Stimulated activated CD8-positive, alpha-beta memory T cell treated with anti-CD3 and anti-CD28 coated beads, Interleukin-7, amount 100 ng/mL, for 48 hours (primary cell): ENCODE results near the gene SLC16A6.
"Not testable (repeated sequence)": the region's sequence is repeated elsewhere in the genome, so short reads cannot be mapped to it uniquely, and the experiment has no call there.

Experiments used
- DNase-seq, 2 donors: peaks; one replicate each; pipeline ENCODE4 v3.0.0-alpha.2; 2020; ENCODE audit warnings: low read depth in 1 of 2; ENCODE audit errors: extremely low read depth in 1 of 2

The SLC16A6 gene, protein sequence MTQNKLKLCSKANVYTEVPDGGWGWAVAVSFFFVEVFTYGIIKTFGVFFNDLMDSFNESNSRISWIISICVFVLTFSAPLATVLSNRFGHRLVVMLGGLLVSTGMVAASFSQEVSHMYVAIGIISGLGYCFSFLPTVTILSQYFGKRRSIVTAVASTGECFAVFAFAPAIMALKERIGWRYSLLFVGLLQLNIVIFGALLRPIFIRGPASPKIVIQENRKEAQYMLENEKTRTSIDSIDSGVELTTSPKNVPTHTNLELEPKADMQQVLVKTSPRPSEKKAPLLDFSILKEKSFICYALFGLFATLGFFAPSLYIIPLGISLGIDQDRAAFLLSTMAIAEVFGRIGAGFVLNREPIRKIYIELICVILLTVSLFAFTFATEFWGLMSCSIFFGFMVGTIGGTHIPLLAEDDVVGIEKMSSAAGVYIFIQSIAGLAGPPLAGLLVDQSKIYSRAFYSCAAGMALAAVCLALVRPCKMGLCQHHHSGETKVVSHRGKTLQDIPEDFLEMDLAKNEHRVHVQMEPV

DNA sequence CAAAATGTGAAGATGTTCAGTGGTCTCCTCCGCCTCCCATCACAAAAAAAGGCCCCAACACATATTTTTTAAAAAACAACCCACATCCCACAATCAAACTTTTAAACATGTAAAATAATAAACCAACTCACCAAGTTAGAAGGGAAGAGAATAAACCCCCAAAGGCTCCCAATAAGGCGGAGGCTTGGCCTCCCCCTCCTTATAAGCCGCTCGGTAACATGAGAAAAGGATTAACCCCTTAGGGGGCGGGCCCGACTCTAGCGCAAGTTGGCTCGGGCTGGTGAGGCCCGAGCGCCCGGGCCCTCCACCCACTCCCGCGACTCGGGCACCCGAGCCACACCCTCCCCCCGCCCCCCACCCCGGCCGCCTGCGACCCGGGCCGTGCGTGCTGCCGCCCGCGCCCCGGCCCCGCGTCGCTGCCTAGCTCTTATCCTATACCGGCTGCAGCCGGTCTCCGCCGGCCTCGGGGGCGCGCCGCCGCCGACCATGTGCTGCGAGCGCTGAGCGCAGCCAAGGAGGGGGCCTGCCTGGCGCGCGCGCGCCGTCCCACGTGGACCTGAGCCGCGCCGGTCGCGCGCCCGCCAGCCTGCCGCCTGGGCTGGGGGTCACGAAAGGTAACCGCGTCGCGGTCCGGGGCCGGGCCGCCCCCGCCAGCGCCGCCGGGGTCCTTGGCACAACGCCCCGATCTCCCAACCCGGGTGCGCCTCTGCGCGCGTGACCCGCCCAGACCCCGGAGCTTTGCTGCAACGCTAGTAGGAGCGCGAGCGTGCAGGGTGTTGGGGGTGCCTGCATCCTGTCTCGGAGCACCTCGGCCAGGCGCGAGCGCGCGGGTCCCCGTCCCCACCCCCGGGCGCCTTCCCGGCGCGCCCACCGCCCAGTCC is at the start of gene SLC16A6, which contains the start of gene ARSG:
Gene SLC16A6, minus strand, starts transcription at position 173 of the 881 bp plus-strand sequence. CDS start 12,807 bp downstream, outside the sequence.
Gene ARSG, plus strand, starts transcription at position 541 of the 881 bp plus-strand sequence. CDS start 15,999 bp downstream, outside the sequence.
- peak; percentile 52 to 70 for DNase-seq

- DNase-seq, result no peak
Observed at GRCh38 chr17:68334393-68334792, 43.5 kb upstream of the SLC16A6 start.

- not testable (repeated sequence) for DNase-seq
Observed at GRCh38 chr17:68331932-68332331, 41.0 kb upstream of the SLC16A6 start.

DNA sequence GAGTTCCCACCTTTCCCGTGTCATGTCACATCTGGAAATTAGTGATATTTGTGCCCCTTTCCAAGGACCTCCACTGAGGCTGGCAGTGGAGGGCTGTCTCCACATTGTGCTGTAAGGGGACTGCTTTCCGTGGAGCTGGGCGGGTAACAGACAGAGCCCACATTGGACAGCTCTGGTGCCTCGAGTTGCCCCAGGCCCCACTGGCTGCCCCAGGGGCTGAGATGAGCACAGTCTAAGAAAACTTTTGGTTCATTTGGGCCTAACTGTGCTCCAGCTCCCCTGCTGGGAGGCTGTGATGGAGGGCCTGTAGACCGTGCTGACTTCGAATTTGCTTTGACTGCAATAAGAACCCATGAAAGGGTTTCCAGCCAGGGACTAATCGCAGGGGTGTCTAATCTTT is 38.4 kb upstream of the SLC16A6 start:
- DNase-seq, result no peak

- no peak for DNase-seq
Observed at GRCh38 chr17:68328676-68329075, 37.7 kb upstream of the SLC16A6 start.

DNA sequence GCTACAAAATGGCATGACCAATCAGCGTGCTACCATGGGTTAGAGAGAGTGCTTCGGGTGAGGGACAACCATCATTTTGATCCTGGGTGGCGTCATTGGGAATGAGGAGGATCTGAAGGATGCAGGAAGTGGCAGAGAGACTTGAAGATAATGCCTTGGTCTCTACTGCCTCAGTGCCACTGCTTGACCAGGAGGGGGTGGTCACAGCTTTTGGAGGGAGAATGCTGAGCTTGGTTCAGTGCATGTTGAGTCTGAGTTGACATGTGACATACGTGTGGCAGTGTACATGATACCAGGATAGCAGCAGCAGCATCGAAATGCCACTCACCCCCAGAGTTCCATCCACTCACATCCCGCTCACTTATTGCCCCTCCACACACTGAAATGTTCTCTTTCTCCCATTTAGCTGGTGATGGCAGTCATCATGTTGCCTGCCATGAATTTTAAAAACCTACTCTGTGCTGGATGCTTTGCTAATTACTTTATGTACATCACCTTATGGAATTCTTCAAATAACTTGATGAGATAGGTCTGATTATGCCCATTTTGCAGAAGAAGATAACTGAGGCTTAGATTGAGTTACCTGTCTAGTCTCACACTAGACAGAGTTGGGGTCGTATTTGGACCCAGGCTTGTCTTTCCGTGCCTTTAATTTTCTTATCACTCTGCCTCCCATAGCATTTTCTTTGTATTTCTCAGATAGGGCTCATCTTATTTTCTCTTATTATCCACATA is 37.1 kb upstream of the SLC16A6 start:
- DNase-seq, result no peak

DNA sequence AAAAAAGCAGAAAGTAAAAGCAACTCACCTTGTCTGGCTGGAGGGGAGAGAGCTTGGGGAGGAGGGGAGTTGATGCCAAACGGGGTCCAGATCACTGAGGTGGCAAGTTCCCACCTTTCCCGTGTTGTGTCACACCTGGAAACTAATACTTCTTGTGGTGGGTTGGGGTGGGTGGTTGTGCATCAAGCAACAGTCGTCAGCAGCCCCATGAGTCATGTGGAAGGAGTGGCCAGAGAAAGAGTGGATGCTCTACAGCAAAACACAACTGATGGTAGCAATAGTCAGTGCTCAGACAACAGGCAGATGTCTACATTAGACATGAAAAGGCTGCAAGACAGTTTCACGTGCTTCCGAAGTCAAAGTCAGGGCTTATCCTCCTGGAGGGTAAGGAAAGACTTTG is 35.8 kb upstream of the SLC16A6 start:
- DNase-seq, result peak in 1 of 2 donors; percentile 49

DNA sequence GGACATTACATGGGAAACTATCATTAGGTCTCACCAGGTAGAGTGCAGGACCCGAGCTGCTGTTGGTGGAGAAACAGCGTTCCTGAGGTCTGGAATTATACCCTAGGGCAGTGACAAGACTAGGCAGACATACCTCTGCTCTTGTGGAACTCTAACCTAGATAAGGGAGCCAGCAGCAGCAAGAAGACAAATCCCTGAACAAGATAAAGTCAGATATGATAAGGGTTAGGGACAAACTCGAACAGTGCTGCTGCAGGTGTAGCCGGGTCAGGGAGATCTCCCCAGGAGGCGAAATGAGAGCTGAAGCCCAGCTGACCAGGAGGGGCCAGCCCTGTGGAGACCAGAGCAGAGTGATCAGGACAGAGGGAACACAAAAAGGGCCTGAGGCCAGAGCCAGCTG is 35.0 kb upstream of the SLC16A6 start:
- DNase-seq, result no peak

- DNase-seq, result no peak
Observed at GRCh38 chr17:68324654-68325336, 33.9 kb upstream of the SLC16A6 start.

GRCh38 chr17:68324114-68324513 is 33.2 kb upstream of the SLC16A6 start:
- DNase-seq, result no peak

- DNase-seq, result no peak
Observed at GRCh38 chr17:68322630-68323029, 31.7 kb upstream of the SLC16A6 start.

DNA sequence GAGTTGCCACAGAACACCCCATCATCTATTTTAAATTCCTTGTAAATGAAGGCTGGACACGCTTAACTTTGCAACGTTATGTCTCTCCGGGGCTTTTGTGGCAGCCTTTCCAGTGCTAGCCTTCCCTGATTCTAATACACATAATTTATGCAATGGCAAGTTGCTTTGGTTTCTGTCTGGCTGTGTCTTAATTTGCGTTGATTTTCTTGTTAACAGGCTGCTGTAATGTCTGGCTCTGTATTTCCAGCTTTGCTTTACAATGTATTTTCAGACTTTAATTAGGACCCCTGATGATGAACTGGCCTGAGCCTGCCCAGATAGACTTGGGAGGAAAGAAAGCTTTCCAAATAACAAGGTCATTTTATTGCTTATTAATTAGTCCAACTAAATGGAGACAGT is 30.6 kb upstream of the SLC16A6 start:
- DNase-seq, result no peak

GRCh38 chr17:68320943-68321555 is 30.1 kb upstream of the SLC16A6 start:
- DNase-seq, result no peak

- DNase-seq, result no peak
Observed at GRCh38 chr17:68320311-68320865, 29.5 kb upstream of the SLC16A6 start.

- DNase-seq, result no peak
Observed at GRCh38 chr17:68319410-68320162, 28.7 kb upstream of the SLC16A6 start.

GRCh38 chr17:68318103-68318991 is 27.4 kb upstream of the SLC16A6 start:
- no peak for DNase-seq

- DNase-seq, result no peak
Observed at GRCh38 chr17:68317458-68317857, 26.5 kb upstream of the SLC16A6 start.

GRCh38 chr17:68315930-68316329 is 25.0 kb upstream of the SLC16A6 start:
- DNase-seq, result no peak
